GM12892 (cell line): Measurements from ENCODE around the gene PLEKHA5.

Experiments
- DNase-seq: peaks from one replicate; pipeline ENCODE4 v3.0.0; 2011; ENCODE audit not compliant: insufficient read length
- FAIRE-seq: peaks from 2 replicates; lab custom pipeline; 2011; peaks lifted over from hg19 to GRCh38; lab: Jason Lieb, UNC
- POLR2A ChIP-seq: IDR thresholded peaks from 2 replicates; pipeline ENCODE4 v1.6.1; 2011; ENCODE audit warnings: low read depth, low read length, control low read depth
- POLR2AphosphoS5 ChIP-seq: IDR thresholded peaks from 2 replicates; pipeline ENCODE4 v1.6.1; 2011; ENCODE audit warnings: low read depth, low read length, control low read depth
- TAF1 ChIP-seq: IDR thresholded peaks from 2 replicates; pipeline ENCODE4 v1.6.1; 2011; ENCODE audit warnings: low read depth, mild to moderate bottlenecking, control low read depth, low read length, borderline replicate concordance

PLEKHA5 gene

DNA sequence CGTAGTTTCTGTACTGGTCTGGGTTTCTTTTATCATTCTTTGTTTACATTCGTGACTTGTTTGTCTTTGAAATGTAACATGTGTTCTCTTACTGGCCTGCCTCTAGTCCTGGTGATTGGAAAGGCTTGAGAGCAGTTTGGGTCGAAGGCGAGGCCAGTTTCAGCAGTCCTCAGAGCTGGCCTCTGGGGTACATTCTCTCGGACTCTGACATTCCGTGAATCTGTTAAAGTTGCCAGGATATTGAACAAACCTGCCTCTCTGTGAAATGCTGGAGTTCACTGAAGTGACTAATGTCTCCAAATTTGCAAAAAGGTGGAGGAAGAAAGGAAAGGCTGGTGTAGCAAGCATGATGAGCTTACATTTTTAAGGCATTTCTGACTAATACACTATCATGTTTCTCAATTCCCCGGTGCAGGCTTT, 1.5 kb downstream of the PLEKHA5 start:
- no peak for FAIRE-seq
- DNase-seq: peak; percentile 1
- no peak for TF ChIP-seq POLR2A
- no peak for TF ChIP-seq TAF1
- TF ChIP-seq POLR2AphosphoS5: no peak

DNA sequence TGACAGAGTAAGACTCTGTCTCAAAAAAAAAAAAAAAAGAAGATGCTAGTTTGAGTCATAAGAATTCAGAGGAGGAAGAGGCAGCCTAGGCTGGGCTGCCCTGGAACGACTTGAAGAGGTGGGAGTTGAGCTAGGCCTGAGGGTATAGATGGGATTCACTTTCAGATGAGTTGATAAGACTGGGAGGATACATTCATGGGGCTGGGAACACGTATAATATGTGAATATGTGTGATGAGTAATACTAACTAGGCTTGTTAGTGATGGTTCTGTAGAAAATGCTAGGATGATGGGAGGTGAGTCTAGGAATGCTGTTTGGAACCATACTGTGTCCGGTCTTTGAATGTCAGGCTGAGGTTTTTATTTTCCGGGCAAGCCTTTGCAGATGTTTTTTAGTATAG, 9.0 kb downstream of the PLEKHA5 start:
- FAIRE-seq (no peak), DNase-seq (no peak)

DNA sequence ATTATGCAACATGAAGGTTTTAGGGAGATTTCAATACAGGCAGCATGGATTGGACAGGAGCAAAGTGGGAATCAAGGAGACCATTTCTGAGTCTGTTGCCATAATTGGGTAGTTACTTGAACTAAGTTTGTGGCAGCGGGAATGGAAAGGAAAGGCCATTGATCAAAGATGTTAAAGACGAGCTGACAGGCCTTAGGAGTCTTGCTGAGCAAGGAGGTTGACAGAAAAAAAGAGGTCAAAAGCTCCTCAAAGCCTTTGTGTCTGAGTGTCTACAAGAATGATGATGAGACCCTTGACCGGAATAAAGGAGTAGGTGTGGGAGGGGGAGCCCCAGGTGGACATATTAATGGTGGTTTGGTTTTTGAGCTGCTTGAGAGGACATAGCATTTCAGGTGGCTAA, 9.4 kb downstream of the PLEKHA5 start:
- DNase-seq (no peak), FAIRE-seq (no peak)
- TF ChIP-seq POLR2AphosphoS5: no peak

More for the DNA sequence above, 9.0 kb downstream of the PLEKHA5 start:
- TF ChIP-seq POLR2AphosphoS5 (no peak), TAF1 (no peak), POLR2A (no peak)

GRCh38 chr12:19139615-19140194, 10.2 kb downstream of the PLEKHA5 start:
- TF ChIP-seq POLR2A: no peak
- no peak for TF ChIP-seq TAF1
- no peak for TF ChIP-seq POLR2AphosphoS5
- FAIRE-seq (no peak), DNase-seq (no peak)

GRCh38 chr12:19140381-19141236, 11.1 kb downstream of the PLEKHA5 start:
- TF ChIP-seq POLR2A (no peak), TAF1 (no peak), POLR2AphosphoS5 (no peak)
- DNase-seq: no peak
- no peak for FAIRE-seq

DNA sequence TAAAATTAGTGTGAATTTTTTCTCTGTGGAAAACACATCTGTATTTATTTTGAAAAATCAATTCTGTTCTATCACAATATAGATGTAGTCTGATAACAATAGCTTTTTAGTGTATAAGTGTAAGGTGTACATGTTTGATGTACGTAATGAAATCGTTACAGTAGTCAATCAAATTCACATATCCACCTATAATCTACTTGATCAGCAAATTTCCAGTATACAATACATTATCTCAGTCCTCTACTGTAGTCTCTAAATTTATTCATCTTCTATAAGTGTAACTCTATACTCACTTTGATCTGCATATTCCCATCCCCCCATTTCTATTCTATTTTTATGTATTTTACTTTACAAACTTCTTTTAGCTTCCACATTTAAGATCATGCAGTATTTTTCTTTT, 13.0 kb downstream of the PLEKHA5 start:
- TF ChIP-seq TAF1 (no peak), POLR2A (no peak), POLR2AphosphoS5 (no peak)
- FAIRE-seq (no peak), DNase-seq (no peak)

GRCh38 chr12:19144287-19144686, 14.8 kb downstream of the PLEKHA5 start:
- DNase-seq (no peak), FAIRE-seq (no peak)
- TF ChIP-seq POLR2AphosphoS5: no peak
- no peak for TF ChIP-seq POLR2A

DNA sequence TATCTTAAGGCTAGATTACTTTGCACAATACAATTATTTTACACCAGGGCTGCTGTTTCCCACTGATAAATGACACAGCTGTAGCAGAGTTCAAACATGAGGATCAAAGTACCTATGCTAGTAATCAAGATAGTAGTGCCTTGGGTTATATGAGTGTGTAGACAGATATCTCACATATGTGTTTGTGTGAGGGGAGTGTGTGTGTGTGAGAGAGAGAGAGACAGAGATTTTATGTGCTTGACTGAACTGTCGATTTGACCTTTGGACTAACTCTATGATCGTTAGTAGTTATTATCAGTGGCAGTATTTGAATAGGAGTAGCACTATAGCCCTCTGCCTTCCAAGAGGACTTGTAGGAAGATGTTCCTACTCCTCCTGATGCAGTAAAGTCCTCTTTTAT, 15.5 kb downstream of the PLEKHA5 start:
- no peak for DNase-seq
- no peak for FAIRE-seq
- TF ChIP-seq POLR2AphosphoS5 (no peak), TAF1 (no peak), POLR2A (no peak)

DNA sequence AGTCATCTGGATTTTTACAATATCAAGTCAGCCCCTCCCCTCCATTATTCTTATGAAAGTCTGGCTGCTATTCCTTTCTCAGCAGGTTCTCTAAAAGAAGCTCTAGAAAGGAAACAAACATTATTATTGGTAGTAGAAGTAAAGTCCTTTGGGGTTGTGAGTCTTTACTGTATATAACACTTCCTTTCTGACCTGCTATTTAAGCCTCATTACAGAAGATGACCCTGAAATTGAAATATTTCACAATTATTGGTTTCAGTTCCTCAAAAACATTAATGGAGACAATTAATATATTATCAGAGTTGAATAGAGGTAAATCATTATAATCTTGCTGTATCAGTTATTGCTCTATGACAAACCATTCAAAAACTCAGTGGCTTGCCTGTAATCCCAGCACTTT, 19.3 kb downstream of the PLEKHA5 start:
- DNase-seq: no peak
- FAIRE-seq: no peak
- no peak for TF ChIP-seq TAF1

- FAIRE-seq (no peak), DNase-seq (no peak)
- TF ChIP-seq TAF1 (no peak), POLR2AphosphoS5 (no peak), POLR2A (no peak)
These were observed 20.9 kb downstream of the PLEKHA5 start for GRCh38 chr12:19150273-19150900.

- FAIRE-seq (no peak), DNase-seq (no peak)
- TF ChIP-seq POLR2AphosphoS5 (no peak), TAF1 (no peak), POLR2A (no peak)
These were observed 21.8 kb downstream of the PLEKHA5 start for GRCh38 chr12:19151298-19151697.

DNA sequence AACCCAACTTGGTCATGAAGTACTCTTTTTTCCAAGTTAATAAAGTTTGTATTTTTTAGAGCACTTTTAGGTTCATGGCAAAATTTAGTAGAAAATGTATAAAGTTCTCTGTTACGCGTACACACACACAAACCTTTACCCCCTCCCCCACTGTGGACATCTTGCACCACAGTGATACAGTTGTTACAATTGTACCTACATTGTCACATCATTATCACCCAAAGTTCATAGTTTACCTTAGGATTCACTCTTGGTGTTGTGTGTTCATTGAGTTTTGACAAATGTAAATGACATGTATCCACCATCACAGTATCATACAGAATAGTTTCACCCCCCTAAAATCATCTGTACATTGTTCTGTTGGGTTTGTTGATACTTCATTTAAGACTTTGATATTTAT, 23.9 kb downstream of the PLEKHA5 start:
- TF ChIP-seq POLR2AphosphoS5 (no peak), TAF1 (no peak), POLR2A (no peak)
- FAIRE-seq (no peak), DNase-seq (no peak)

DNA sequence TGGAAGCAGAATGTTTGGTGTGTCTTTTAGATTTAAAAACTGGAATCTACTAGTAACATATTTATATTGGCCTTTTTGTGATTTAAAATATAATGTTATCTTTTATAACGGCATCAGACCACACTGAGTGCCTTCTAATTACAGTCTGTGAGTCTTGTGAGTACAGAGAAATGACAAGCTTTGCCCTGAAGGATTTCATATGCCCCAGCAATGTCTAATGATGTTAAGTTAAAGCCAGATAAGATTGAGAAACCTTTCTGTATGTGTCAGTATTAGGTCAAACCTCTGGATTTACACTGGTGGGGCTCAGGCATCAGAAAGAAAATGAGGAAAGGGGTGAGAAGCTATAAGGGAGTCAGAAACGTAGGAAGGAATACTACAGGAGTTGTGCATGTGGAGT, 25.2 kb downstream of the PLEKHA5 start:
- DNase-seq (no peak), FAIRE-seq (no peak)
- TF ChIP-seq TAF1: no peak
- TF ChIP-seq POLR2A: no peak
- no peak for TF ChIP-seq POLR2AphosphoS5
